Endothelial cell of hepatic sinusoid (primary cell): ENCODE measurements around the gene BSND.

Experiments
- in situ Hi-C: cut with HindIII; loops from 2 replicates; pipeline ENCODE4 v1.10.0; 2017; ENCODE audit warnings: low sequenced_read_pairs

BSND gene

DNA sequence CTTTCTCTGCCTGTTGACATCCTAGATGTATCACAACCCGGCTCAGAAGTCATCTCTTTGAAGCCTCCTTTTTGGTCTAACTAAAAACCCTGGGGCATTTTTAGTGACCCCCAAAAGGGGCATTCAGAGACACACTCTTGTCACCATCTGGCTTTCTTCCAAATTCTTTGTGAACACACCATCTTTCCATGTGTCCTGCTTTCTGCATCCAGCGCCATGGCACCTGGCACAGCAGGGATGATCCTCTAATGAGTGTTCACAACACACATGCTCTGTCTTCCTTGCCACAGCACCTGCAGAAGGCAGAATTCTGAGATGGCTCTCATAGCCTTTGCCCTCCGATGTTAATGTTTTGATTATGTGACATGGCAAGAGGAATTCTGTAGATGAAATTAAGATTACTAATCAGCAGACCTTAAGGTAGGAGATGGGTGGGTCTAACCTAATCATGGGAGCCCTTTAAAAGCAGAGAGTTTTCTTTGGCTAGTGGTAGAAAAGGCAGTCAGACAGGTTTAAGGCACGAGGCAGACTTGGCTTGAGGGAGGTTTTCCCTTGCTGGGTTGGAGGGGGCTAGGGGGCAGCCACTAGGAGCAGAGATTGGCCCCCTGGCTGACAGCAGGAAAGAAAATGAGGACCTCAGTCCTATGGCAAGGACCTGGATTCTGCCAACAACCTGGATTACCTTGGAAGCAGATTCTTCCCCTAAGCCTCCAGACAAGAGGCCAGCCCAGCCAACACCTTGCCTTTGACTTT lies 23.2 kb upstream of the BSND start:
- in situ Hi-C loops = no loop called here

DNA sequence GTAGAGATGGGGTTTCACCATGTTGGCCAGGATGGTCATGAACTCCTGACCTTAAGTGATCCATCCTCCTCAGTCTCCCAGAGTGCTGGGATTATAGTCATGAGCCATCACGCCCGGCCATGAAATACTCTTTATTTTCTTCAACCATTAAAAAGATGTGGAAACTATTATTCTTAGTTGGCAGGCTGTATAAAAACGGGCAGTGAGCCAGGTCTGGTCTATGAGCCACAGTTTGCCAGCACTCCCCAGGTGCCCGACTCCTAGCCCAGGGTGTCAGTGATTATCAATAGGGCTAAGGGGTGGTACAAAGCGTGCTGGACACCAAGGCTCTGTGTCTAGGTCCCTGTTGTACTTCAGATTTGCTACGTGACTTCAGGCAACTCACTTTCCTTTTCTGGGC lies 22.0 kb upstream of the BSND start:
- in situ Hi-C loops = no loop called here

- in situ Hi-C loops = no loop called here
Observed at GRCh38 chr1:54977533-54978297, 21.0 kb upstream of the BSND start.

DNA sequence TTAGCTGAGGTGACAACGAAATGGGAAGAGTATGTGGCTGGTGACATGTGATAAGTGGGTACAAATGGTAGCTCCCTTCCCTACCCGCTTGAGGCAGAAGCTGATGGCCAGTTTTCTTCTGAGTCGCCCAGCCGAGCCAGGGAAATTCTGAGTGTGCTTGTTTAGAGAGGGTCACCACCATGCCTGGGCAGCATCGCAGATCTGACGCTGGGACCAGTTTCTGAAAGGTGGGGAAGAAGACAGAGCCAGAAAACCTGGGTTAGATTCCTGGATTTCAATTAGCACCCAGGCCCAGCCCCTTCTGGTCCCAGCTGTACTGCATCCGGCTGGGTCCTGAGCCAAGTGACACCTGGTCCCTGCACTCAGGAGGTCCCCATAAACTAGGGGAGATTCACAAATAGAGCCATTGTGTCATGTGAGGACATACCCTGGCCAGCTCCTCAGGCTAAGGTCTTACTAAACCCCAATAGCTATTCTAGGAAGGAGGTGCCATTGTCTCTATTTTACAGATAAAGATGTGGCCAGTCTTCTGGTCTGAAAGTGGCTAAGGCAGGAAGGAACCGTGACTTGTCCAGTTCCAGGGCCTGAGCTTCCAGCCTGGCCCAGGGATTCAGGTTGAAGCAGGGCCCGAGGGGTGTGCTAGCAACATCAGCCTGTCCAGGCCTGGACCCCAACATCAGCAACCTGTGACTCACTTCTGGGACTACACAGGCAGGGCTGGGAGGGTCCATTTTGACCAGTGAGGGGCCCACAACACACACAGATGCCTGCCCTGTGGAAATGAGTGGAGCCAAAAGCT lies 20.0 kb upstream of the BSND start:
- in situ Hi-C loops = no loop called here

- in situ Hi-C loops = no loop called here
Observed at GRCh38 chr1:54979327-54979891, 19.3 kb upstream of the BSND start.

GRCh38 chr1:54980046-54980527 lies 18.6 kb upstream of the BSND start:
- in situ Hi-C loops = no loop called here

GRCh38 chr1:54980528-54981241 lies 18.0 kb upstream of the BSND start, which contains the start of gene TMEM61:
Gene TMEM61, plus strand, starts transcription at chr1:54980628. Its CDS starts 438 bp downstream, at chr1:54981066.
- in situ Hi-C loops = no loop called here

DNA sequence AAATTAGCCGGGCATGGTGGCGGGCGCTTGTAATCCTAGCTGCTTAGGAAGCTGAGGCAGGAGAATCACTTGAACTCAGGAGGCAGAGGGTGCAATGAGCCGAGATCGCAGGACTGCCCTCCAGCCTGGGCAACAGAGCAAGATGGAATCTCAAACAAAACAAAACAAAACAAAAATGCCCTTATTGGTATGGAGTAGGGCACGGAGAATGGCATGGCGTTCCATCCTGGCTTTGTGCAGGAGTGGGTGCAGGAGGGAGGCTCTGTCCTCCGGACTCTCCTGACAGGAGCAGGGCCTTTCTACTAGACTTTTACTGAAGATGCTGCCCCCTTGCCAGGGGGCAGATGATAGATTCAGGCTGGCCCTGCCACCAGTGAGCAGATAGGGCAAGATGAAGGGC lies 17.3 kb upstream of the BSND start:
- in situ Hi-C loops = no loop called here

DNA sequence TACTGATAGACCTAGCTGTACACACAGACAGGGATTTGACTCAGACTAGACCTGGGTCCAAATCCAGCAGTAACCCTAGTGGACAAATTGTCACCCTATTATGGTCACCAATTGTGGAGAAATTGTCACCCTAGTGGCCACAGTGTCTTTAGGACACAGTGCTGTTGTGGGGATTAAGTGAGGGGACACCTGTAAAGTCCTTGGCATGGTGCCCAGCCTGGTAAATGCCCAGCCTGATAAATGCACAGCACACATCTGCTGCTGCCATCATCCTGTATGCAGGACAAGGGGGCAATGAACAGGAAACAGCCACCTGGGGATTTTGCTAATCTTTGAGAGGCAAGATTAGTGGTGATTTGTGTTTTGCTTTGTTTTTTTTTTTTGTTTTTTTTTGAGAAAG lies 16.0 kb upstream of the BSND start:
- in situ Hi-C loops = no loop called here

GRCh38 chr1:54984131-54984842 lies 14.4 kb upstream of the BSND start:
- in situ Hi-C loops = no loop called here

GRCh38 chr1:54985556-54985955 lies 13.2 kb upstream of the BSND start:
- in situ Hi-C loops = no loop called here

DNA sequence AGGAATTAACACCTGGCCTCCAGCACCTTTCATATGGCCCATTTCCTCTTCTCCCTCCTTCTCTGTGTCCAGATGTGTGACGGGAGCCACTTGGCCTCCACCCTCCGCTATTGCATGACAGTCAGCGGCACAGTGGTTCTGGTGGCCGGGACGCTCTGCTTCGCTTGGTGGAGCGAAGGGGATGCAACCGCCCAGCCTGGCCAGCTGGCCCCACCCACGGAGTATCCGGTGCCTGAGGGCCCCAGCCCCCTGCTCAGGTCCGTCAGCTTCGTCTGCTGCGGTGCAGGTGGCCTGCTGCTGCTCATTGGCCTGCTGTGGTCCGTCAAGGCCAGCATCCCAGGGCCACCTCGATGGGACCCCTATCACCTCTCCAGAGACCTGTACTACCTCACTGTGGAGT lies 12.7 kb upstream of the BSND start:
- in situ Hi-C loops = no loop called here

DNA sequence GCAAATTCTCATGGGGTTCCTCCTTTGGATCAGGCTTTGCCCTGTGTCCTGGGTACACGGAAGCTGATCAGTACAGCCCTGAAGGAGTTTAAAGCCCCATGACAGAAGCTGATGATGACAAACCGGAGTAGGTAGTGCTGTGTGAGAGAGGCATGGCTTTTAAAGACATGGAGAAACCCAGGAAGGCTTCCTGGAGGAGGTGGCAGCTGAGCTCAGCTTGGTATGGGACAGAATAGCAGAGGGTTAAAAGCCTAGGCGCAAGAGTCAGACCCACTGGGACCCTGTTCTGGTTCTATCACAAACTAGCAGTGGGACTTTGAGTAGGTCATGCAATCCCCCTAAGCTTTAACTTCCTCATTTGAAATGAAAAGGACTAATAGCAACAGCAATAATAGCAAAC lies 12.2 kb upstream of the BSND start:
- in situ Hi-C loops = no loop called here

- in situ Hi-C loops = no loop called here
Observed at GRCh38 chr1:54987427-54987826, 11.3 kb upstream of the BSND start.

- in situ Hi-C loops = no loop called here
Observed at GRCh38 chr1:54987919-54988705, 10.6 kb upstream of the BSND start.

DNA sequence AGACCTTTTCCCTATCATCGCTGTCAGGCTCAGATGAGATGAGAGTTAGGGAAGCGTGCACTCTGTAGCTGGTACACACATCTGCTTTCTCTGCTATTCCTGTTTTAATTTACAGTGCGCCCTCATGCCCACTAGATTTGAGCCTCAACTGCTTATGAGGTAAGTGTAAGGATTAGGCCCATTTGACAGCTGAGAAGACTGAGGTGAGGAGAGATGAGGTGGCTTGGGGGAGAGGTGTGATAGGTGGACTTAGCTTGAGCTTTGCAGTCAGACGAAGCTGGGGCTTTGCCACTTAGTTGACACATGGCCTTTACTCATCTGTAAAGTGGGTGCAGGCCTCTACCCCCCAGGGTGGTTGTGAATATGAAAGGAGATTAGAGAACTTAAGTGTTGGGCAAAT lies 9.8 kb upstream of the BSND start:
- in situ Hi-C loops = no loop called here

DNA sequence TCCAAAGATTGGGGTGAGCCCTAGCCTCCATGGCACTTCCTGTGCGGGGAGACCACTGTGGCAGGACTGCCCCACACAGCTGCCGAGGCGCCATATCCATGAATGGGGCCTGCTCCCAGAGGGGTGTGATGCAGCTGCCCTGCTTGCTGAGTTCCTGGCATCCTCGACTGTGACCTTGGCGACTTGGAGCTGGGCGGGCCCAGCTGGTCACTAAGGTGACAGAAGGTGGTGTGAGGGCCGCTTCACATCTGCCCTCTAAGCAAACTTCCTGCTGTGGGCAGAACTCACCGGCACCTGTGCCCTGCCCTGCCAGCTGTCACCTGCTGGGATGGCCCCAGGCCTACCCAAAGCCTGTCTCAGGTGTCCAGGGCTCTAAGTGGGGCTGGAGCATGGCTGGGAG lies 9.3 kb upstream of the BSND start:
- in situ Hi-C loops = no loop called here

- in situ Hi-C loops = loop anchor here (5.0 kb wide), 2 partner anchors 43 to 57 kb away; no protein-coding TSS in a partner anchor
Observed at GRCh38 chr1:54989968-54990810, 8.5 kb upstream of the BSND start.
